HepG2 (cell line): Measurements from ENCODE around the gene SLC25A15. TPM values are rescaled to one million over a fixed set of nuclear protein-coding genes. Genes with fewer than 3 reads are reported as not detected.

Experiments
- ASH2L ChIP-seq: fragments of 300-600, 200-600 bp; sonication (generic); IDR thresholded peaks from 2 replicates; pipeline ENCODE4 v1.7.0; 2017; ENCODE audit warnings: low read depth, mild to moderate bottlenecking, moderate library complexity, mixed read lengths, low read length; ENCODE audit not compliant: insufficient read length
- BATF2 ChIP-seq: sonication (generic); formaldehyde crosslinking; IDR thresholded peaks from 2 replicates; pipeline ENCODE4 v1.8.0; 2022; ENCODE audit warnings: mild to moderate bottlenecking, missing genetic modification reagents, moderate library complexity
- BHLHE40 ChIP-seq: IDR thresholded peaks from 2 replicates; pipeline ENCODE4 v1.6.1; 2011; ENCODE audit warnings: low read length, improper control_type of control experiment
- GATA4 ChIP-seq: sonication (generic); IDR thresholded peaks from 2 replicates; pipeline ENCODE4 v1.6.1; 2016; ENCODE audit warnings: antibody characterized with exemption, low read depth, borderline replicate concordance
- HNRNPL ChIP-seq: fragments of 200-400 bp; formaldehyde crosslinking; IDR thresholded peaks from 2 replicates; pipeline ENCODE4 v1.6.1; 2017; ENCODE audit warnings: mild to moderate bottlenecking, low read depth, low read length
- HOMEZ ChIP-seq: IDR thresholded peaks from 2 replicates; pipeline ENCODE4 v1.6.1; 2016; ENCODE audit warnings: low read depth
- KMT2B ChIP-seq: IDR thresholded peaks from 2 replicates; pipeline ENCODE4 v1.6.1; 2016; ENCODE audit warnings: missing genetic modification reagents, missing compliant biosample characterization
- LCORL ChIP-seq, 2 experiments: fragments of 450-650 bp in 1 of 2; sonication (generic) in 1 of 2; formaldehyde crosslinking in 1 of 2; IDR thresholded peaks; 2 replicates each; pipeline versions ENCODE4 v1.5.0 to v1.6.1; 2017 to 2020; ENCODE audit warnings: antibody characterized with exemption in 1 of 2, missing genetic modification reagents in 1 of 2
- MBD4 ChIP-seq: IDR thresholded peaks from 2 replicates; pipeline ENCODE4 v1.6.1; 2012; ENCODE audit warnings: low read length, inconsistent platforms, borderline replicate concordance
- MED13 ChIP-seq: sonication (generic); formaldehyde crosslinking; IDR thresholded peaks from 2 replicates; pipeline ENCODE4 v1.5.0; 2020; ENCODE audit warnings: missing genetic modification reagents
- MIER2 ChIP-seq: IDR thresholded peaks from 2 replicates; pipeline ENCODE4 v1.6.1; 2016; ENCODE audit warnings: missing biosample characterization, missing genetic modification reagents
- MIER3 ChIP-seq: IDR thresholded peaks from 2 replicates; pipeline ENCODE4 v1.6.1; 2016; ENCODE audit warnings: missing compliant biosample characterization, borderline replicate concordance
- MTERF4 ChIP-seq: sonication (generic); formaldehyde crosslinking; IDR thresholded peaks from 2 replicates; pipeline ENCODE4 v1.8.0; 2023; ENCODE audit warnings: mild to moderate bottlenecking, missing genetic modification reagents
- PHF8 ChIP-seq: sonication (generic); formaldehyde crosslinking; IDR thresholded peaks from 2 replicates; pipeline ENCODE4 v1.5.0; 2020; ENCODE audit warnings: missing genetic modification reagents
- RBAK ChIP-seq: sonication (generic); formaldehyde crosslinking; IDR thresholded peaks from 2 replicates; pipeline ENCODE4 v1.5.1; 2020; ENCODE audit warnings: mild to moderate bottlenecking, missing genetic modification reagents
- REPIN1 ChIP-seq: sonication (generic); formaldehyde crosslinking; IDR thresholded peaks from 2 replicates; pipeline ENCODE4 v1.8.0; 2022; ENCODE audit warnings: missing genetic modification reagents, low read depth, mild to moderate bottlenecking, borderline replicate concordance
- SNAI1 ChIP-seq: sonication (generic); formaldehyde crosslinking; IDR thresholded peaks from 2 replicates; pipeline ENCODE4 v1.5.0; 2020; ENCODE audit warnings: mild to moderate bottlenecking, missing genetic modification reagents, borderline replicate concordance
- SP2 ChIP-seq: sonication (generic); formaldehyde crosslinking; IDR thresholded peaks from 2 replicates; pipeline ENCODE4 v1.5.1; 2020; ENCODE audit warnings: mild to moderate bottlenecking, missing genetic modification reagents
- SRY ChIP-seq: sonication (generic); formaldehyde crosslinking; IDR thresholded peaks from 2 replicates; pipeline ENCODE4 v1.8.0; 2022; ENCODE audit warnings: mild to moderate bottlenecking, missing genetic modification reagents
- TBL1XR1 ChIP-seq: fragments of 150-350 bp; IDR thresholded peaks from 2 replicates; pipeline ENCODE4 v1.6.1; 2014; ENCODE audit warnings: borderline replicate concordance, low read length; ENCODE audit not compliant: partially characterized antibody
- TCF7L2 ChIP-seq: IDR thresholded peaks from 2 replicates; pipeline ENCODE4 v1.6.1; 2011; ENCODE audit warnings: mild to moderate bottlenecking, low read depth, low read length, moderate library complexity
- ZBTB44 ChIP-seq: sonication (generic); formaldehyde crosslinking; IDR thresholded peaks from 2 replicates; pipeline ENCODE4 v1.4.0; 2020; ENCODE audit warnings: missing genetic modification reagents
- ZNF329 ChIP-seq: sonication (generic); formaldehyde crosslinking; IDR thresholded peaks from 2 replicates; pipeline ENCODE4 v1.9.0; 2021; ENCODE audit warnings: low read depth, mild to moderate bottlenecking, missing genetic modification reagents
- ZNF343 ChIP-seq: sonication (generic); formaldehyde crosslinking; IDR thresholded peaks from 2 replicates; pipeline ENCODE4 v1.4.0; 2020; ENCODE audit warnings: mild to moderate bottlenecking, missing genetic modification reagents
- ZNF546 ChIP-seq: sonication (generic); formaldehyde crosslinking; conservative IDR thresholded peaks from 2 replicates; pipeline ENCODE4 v1.8.1; 2023; ENCODE audit warnings: mild to moderate bottlenecking, missing genetic modification reagents
- ZNF709 ChIP-seq: sonication (generic); formaldehyde crosslinking; IDR thresholded peaks from 2 replicates; pipeline ENCODE4 v1.5.0; 2020; ENCODE audit warnings: mild to moderate bottlenecking, missing genetic modification reagents
- polyA plus RNA-seq, 8 experiments: library from polyadenylated mRNA; depleted of rRNA in 3 of 8; stranded (reverse) in 7 of 8; unstranded in 1 of 8; fragments of >200 nt; fragmentation: Illumina TruSeq in 4 of 8; extraction: Trizol in 4 of 8; gene quantifications; 2 replicates each; pipeline versions ENCODE4 v1.2.1 to v1.2.3, GENCODE V29; 2011 to 2016; ENCODE audit warnings: low read depth in 4 of 8, missing spikeins in 1 of 8, mixed read lengths in 1 of 8; ENCODE audit not compliant: insufficient read depth in 1 of 8
- total RNA-seq, 5 experiments: library from RNA; depleted of rRNA; stranded (reverse); fragments of >200 nt; fragmentation: Illumina TruSeq; extraction: Trizol; gene quantifications; 2 replicates each; pipeline ENCODE4 v1.2.3, GENCODE V29; 2016; ENCODE audit warnings: low read depth in 1 of 5

The SLC25A15 gene
- total and polyA plus RNA-seq, 2 of the 13 experiments (the other 11 are each of a cell fraction or from before 2014, with no cell fraction given), result 17.3 to 39.1 TPM

- TF ChIP-seq HNRNPL (no peak), MIER2 (CRISPR knock-in tag) (no peak), BATF2 (CRISPR knock-in tag) (no peak), PHF8 (CRISPR knock-in tag) (no peak; the same call in 1 of the 2 replicates), SP2 (CRISPR knock-in tag) (no peak), KMT2B (CRISPR knock-in tag) (no peak), RBAK (CRISPR knock-in tag) (no peak), TBL1XR1 (no peak), SNAI1 (0 out of 2 replicates have a peak, but pooled peaks have one; percentile 35), MED13 (CRISPR knock-in tag) (no peak), ZNF709 (CRISPR knock-in tag) (0 out of 2 replicates have a peak, but pooled peaks have one; percentile 24), SRY (CRISPR knock-in tag) (peak; percentile 43; the same call in 1 of the 2 replicates), ZNF343 (peak; percentile 88), ZNF329 (CRISPR knock-in tag) (peak; percentile 82; the same call in 1 of the 2 replicates), ASH2L (peak; percentile 37), REPIN1 (CRISPR knock-in tag) (no peak), MBD4 (no peak), TCF7L2 (no peak), HOMEZ (CRISPR knock-in tag) (no peak), BHLHE40 (peak; percentile 82), LCORL (IDR thresholded peaks at IDR 0.05) (no peak), LCORL (CRISPR knock-in tag; IDR thresholded peaks at IDR 0.05) (no peak), ZBTB44 (CRISPR knock-in tag) (no peak), GATA4 (0 out of 2 replicates have a peak, but pooled peaks have one; percentile 18), MIER3 (peak; percentile 21; the same call in 1 of the 2 replicates), MTERF4 (CRISPR knock-in tag) (peak; percentile 19; the same call in 1 of the 2 replicates), ZNF546 (CRISPR knock-in tag) (peak; percentile 81; the same call in 1 of the 2 replicates)
Observed at GRCh38 chr13:40789275-40790153, at the start of gene SLC25A15 (continued).
